KG1 (cell line): Measurements from ENCODE around the gene OR2F2.

Experiments used
- DNase-seq: peaks from one replicate; lab custom pipeline; 2025; lab: John Stamatoyannopoulos, UW

The OR2F2 gene

DNA sequence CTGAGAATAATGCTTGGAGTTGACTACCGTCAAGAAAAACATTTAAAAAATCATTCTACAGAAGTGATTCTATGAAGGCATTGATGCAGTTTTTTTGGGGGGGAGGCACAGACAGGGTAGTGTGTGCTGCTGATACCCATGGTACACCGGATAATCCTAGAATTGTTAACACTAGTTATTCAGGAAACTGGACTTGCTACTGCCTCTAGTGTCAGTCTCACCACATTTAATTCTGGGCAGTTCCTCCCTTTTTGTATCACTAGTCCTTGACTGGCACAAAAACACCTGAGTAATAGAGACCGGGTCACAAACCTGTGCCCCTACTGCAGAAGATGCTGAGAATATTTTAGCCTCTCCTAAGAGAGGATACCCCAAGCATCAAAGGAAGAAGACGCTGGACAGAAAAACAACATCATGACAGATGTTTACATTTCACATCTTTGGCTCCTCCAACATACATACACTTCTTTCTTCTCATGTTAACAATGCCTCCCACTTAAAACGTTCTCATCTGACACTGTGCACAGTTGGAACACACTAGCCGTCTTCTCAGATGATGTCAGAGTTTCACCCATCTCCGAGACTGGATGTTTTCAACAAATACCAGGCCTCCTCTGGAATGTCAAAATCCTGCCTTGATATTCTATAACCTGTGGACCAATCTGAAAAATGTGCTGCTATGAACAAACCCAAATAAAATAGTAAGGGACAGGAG, 19.9 kb upstream of the OR2F2 start:
- no peak for DNase-seq

DNA sequence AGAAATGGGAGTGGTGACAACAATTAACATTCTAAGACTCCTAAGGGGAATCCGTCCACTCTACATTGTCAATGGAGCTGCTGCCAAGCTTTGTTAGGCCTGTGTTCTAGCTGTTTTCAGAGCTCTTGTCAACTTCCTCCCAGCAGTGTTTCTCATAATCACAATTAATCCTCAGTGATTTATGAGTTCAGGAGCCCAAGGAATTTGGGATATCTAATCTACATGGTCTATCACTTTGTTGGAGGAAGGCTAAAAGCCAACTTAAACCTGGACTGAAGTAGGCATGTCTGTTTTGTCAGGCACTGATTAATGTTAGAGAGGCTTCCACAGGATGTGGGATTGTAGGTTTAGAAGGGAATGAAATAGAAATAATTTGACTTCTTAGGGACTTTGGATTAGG, 10.2 kb upstream of the OR2F2 start:
- DNase-seq: no peak

GRCh38 chr7:143929224-143929920, 5.7 kb upstream of the OR2F2 start:
- no peak for DNase-seq

DNA sequence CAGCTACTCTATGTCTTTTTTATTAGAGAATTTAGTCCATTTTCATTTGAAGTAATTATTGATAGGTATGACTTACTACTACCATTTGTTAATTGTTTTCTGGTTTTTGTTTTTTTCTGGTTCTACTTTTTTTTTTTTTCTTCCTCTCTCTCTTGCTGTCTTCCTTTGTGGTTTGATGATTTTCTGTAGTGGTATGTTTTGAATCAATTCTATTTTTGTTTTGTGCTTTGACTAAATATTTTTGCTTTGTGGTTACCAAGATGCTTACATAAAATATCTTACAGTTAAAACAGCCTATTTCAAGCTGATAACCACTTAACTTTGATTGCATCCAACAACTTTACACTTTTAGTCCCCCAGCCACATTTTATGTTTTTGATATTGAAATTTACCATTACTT, 3.3 kb upstream of the OR2F2 start:
- no peak for DNase-seq

DNA sequence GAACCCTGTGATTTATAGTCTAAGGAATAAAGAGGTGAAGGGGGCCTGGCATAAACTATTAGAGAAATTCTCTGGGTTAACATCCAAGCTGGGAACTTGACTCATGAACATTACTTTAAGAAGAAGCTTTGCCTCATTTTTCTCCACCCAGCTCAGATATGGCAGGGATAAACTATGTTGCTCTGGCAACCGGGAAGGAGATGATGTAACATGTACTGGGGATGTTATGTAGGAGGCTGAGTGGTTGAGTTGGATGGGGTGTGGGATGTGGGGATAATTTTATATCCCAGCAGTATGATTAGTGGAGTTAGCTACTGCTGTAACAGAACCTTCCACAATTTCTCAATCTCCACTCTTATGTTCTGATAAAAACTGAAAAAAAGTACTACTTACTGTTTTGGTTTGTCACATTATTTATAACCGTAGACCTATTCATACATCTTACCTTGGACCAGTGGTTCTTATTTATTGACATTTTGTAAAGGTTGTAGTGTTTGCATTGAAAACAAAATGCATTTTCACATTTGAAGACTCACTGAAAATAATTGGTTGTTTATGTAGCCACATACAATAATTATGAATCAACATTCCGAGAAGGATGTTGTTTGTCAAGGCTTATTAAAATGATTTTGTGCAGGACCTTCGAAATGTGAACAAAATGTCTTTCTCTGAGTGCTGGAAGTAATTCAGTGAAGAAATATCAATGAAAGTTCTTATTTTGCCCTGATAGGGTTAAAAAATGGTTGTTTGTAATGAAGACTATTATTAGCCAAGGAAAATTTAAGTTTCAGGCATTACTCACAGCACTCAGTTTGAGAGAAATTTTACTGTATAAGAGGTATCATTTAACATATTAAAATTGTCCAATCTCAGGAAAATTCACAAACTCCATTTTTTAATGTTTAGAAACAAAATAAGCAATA, 1.3 kb downstream of the OR2F2 start:
- no peak for DNase-seq

GRCh38 chr7:143938379-143939243, 3.6 kb downstream of the OR2F2 start:
- DNase-seq: no peak

DNA sequence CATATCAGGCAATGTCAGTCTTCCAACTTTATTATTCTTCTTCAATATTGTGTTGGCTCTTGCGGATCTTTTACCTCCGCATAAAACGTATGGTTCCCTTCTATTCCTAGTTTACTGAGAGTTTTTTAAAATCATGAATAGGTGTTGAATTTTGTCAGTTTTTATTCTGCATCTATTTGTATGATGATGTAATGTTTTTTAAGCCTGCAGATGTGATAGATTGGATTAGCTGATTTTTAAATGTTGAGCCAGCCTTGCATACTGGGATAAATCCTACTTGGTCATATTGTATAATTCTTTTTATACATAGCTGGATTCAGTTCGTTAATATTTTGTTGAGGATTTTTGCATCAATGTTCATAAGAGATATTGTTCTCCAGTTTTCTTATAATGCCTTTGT, 10.4 kb downstream of the OR2F2 start:
- DNase-seq: no peak

DNA sequence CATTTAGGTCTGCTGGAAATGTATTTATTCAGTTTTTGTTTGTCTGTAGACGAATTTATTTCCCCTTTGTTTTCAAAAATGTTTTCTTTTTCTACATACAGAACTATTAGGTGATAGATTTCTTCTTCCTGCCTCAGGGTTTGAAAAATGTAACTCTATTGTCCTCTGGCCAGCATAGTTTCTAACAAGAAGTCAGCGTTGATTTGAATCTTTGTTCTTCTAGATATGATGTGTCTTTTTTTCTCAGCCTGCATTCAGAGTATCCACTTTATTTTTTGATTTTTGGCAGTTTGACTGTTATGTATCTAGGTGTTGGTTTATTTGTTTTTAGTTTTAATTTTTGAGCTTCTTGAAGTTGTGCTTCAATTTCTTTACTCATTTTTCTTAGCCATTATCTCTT, 12.1 kb downstream of the OR2F2 start:
- no peak for DNase-seq

DNA sequence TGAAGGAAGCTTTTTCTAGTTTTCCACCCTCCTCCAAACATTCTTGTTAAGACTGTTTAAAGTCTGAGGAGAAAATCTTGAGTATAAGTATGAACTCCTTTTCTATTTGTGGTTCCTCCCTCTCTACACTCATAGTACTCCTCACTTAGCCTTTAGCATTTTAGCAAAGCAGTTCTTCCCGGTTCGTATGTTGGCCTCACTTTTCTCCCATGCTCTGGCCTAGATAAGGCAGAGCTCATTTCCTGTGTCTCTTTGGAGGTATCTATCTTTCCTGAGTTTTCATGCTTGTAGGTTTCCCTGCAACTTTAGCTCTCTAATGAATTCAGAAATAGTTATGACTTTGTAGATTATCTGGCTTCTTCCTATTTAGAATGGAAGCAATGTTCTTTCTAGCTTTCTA, 13.7 kb downstream of the OR2F2 start:
- DNase-seq: no peak

DNA sequence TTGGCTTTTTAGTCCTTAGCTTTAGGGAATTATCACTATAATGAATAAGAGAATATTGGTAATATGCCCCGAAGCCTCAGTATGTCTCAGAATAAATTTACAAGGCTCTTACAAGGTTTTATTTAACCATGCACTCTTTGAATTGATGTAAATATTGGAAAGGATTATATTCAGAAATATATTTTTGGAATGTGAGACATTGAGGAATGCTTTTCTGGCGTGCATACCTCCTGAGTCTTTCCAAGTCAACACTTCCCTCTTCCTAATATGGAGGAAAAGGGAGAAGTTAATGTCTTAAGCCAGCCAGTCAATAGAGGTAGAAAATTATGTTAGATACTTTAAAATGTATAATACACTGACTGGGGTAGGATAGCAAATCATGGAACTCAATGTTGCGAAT, 18.4 kb downstream of the OR2F2 start:
- DNase-seq: no peak

- no peak for DNase-seq
Observed at GRCh38 chr7:143954135-143954534, 19.1 kb downstream of the OR2F2 start.

- no peak for DNase-seq
Observed at GRCh38 chr7:143954544-143954943, 19.5 kb downstream of the OR2F2 start, which contains the start of gene OR2F1. TSS of gene OR2F1 (plus strand) at chr7:143954844. CDS start at chr7:143959971, 5,127 bp downstream.

GRCh38 chr7:143958781-143959180, 23.7 kb downstream of the OR2F2 start:
- DNase-seq: no peak

DNA sequence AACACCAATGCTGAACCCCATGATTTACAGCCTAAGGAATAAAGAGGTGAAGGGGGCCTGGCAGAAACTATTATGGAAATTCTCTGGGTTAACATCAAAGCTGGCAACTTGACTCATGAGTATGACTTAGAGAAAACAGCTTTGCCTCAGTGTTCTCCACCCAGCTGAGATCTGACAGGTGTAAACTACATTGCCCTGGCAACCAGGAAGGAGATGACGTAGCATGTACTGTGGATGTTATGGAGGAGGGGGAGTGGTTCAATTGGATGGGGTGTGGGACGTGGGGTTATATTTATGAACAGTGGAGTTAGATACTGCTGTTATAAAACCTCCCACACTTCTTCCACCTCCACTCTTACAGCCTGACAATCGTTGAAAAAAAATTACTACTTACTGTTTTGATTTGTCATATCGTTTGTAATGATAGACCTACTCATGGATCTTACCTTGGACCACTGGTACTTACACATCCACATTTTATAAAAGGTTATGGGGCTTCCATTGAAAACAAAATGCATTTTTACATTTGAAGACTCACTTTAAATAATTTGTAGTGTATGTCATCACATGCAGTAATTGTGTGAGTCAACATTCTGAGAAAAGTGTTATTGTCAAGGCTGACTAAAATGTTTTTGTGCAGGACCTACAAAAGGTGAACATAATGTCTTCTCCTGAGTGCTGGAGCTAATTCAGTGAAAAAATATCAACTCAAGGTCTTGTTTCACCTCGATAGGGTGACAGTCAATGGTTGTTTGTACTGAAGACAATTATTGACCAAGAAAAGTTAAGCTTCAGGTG, 26.0 kb downstream of the OR2F2 start:
- DNase-seq: no peak

DNA sequence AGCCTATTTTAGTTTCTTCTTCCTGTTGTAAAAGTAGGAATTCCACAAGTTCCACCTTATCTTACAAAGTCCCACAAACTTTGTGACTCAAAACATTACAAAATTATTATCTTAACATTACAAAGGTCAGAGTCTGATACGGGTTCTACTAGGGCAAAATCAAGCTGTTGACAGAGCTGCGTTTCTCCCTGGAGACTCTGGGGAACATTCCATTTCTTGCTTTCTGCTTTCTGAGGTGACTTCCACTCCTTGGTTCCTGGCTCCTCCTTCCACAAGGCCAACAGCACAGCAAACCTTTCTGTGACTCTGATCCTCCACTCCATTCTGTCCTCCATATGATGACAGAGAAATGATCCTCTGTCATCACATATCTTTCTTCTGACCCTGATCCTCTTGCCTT, 30.2 kb downstream of the OR2F2 start:
- no peak for DNase-seq

DNA sequence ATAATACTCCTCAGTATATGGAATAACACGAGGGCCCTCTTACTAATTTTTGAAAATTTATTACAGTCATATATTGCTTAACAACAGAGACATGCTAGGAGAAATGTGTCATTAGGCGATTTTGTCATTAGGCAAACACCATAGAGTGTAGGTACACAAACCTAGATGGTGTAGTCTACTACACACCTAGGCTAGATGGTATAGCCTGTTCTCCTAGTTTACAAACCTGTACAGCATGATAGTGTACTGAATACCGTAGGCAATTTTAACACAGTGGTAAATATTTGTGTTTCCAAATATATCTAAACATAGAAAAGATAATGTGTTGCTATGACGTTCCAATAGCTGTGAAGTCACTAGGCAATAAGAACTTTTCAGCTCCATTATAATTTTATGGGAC, 32.4 kb downstream of the OR2F2 start:
- DNase-seq: no peak

DNA sequence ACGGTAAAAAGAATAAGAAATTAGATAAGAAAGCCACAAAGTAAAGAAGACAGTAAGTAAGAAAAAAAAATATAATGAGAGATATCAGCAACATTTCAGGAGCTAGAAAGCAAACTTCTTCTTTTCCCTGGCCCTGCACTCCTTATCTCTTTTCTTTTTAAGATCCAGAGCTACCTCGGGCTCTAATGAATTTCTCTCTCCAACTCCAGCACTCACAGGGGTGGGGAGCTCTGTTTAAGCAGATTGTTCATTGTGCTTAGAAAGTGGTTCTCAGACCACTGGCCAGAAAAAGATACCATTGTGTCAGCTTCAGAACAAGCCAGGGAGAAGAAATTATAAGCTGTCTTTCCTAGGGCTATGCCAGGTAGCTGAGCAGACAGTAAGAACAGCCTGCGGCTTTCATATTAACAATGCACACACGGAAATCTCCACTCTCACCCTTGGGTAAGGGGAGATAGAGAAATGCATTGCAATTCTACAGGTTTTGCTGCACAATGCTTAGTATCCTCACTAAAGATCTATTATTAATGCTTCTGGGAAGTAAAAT, 38.9 kb downstream of the OR2F2 start:
- DNase-seq: no peak

DNA sequence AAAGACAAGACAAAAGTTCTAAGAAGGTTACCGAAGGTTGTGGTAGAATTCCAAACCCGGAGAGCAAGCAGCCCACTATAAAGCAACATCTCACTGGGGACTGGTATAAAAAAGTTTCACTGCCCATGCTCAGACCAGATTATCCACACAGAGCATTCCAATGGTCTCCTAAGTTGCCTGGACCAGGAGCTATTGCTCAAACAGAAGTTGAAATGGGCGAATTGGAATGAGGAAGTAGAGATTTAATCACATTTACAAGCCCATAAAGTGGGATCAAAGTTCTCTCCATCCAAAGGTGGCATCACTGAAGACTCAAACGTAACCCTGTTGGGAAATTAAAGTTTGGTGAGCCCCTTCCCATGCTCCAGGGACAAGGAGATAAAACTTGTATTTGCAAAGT, 39.4 kb downstream of the OR2F2 start:
- DNase-seq: no peak

GRCh38 chr7:143975617-143976016, 40.6 kb downstream of the OR2F2 start:
- DNase-seq: no peak

DNA sequence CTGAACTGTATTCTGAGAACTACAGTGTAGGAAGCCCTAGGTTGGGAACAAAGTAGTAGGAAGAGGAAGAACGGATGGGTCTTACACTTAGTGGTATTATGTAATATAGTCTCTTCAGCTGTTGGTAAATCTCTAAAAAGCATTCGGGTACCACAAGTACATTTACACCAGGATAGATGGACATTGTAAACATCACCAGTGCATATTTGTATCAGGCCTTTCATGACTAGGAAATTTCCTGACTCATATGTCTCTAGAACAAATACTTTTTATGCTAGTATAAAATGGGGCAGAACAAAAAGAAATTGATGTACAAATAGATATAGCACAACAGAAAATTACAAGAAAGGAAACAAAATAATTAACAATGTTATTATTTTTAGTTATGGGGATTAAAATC, 43.6 kb downstream of the OR2F2 start:
- DNase-seq: no peak

DNA sequence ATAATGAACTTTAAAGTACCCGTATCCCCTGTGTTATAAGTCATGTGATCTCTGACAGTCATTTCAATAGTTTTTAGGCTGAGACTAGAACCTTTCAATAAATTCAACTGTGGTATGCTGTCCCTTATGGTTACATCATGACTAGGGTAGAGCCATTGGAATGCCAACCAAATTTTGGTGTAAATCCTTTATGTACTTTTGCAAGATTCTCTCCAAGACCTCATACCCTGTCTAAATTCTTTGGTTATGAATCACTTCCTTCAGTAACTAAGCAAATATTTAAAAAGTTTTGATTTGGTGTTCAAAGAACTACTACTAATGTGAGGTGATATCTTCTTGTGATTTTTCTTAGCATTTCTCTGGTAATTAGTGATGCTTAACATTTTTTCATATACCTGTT, 44.3 kb downstream of the OR2F2 start:
- DNase-seq: no peak
